Neural cell (in vitro differentiated cells): ENCODE results near the gene RNF19B. TPM values are rescaled to one million over a fixed set of nuclear protein-coding genes. Genes with fewer than 3 reads are reported as not detected.

Experiments used
- H2AFZ ChIP-seq: fragments of 200-600, 300-800 bp; sonication (generic), shearing (Covaris generic); 2 replicates; pipeline ENCODE4 v1.6.0; 2014; ENCODE audit warnings: low read depth, mild to moderate bottlenecking, antibody characterized with exemption, low read length, moderate library complexity
- H3F3A ChIP-seq: fragments of 200-600 bp; shearing (Covaris generic); 2 replicates; pipeline ENCODE4 v1.6.1; 2016; ENCODE audit warnings: mild to moderate bottlenecking, moderate library complexity, mixed read lengths, antibody characterized with exemption, low read length; ENCODE audit not compliant: insufficient read depth, poor library complexity, severe bottlenecking
- H3K27ac ChIP-seq: fragments of 200-600, 300-800 bp; sonication (generic), shearing (Covaris generic); 2 replicates; pipeline ENCODE4 v1.5.1; 2014; ENCODE audit warnings: mild to moderate bottlenecking, low read length, moderate library complexity
- H3K27me3 ChIP-seq: fragments of 300-800, 200-600 bp; sonication (generic), shearing (Covaris generic); 2 replicates; pipeline ENCODE4 v1.6.0; 2014; ENCODE audit warnings: mild to moderate bottlenecking, low read depth, low read length, moderate library complexity; ENCODE audit not compliant: insufficient read depth
- H3K36me3 ChIP-seq: fragments of 300-800, 200-600 bp; sonication (generic), shearing (Covaris generic); 2 replicates; pipeline ENCODE4 v1.5.1; 2014; ENCODE audit warnings: mild to moderate bottlenecking, antibody characterized with exemption, low read length, moderate library complexity; ENCODE audit not compliant: insufficient read depth
- H3K4me2 ChIP-seq: fragments of 300-800, 200-600 bp; sonication (generic), shearing (Covaris generic); 2 replicates; pipeline ENCODE4 v1.6.0; 2014; ENCODE audit warnings: mild to moderate bottlenecking, low read length
- H3K4me3 ChIP-seq: fragments of 300-800, 200-600 bp; sonication (generic), shearing (Covaris generic); 2 replicates; pipeline ENCODE4 v1.5.1; 2014; ENCODE audit warnings: mild to moderate bottlenecking, low read length, moderate library complexity
- H3K79me2 ChIP-seq: fragments of 200-600 bp; shearing (Covaris generic); replicated peaks from 2 replicates; pipeline ENCODE4 v1.6.0; 2014; ENCODE audit warnings: mild to moderate bottlenecking, low read length, moderate library complexity; ENCODE audit not compliant: insufficient read depth
- H3K9ac ChIP-seq: fragments of 300-800, 200-600 bp; sonication (generic), shearing (Covaris generic); 2 replicates; pipeline ENCODE4 v1.6.1; 2016; ENCODE audit warnings: mild to moderate bottlenecking, low read length, mixed read lengths
- H3K9me2 ChIP-seq: fragments of 200-600 bp; shearing (Covaris generic); 2 replicates; pipeline ENCODE4 v1.6.1; 2016; ENCODE audit warnings: mild to moderate bottlenecking, low read length, mixed read lengths; ENCODE audit not compliant: insufficient read depth
- H3K9me3 ChIP-seq: fragments of 200-600, 300-800 bp; sonication (generic), shearing (Covaris generic); 2 replicates; pipeline ENCODE4 v1.6.1; 2016; ENCODE audit warnings: mild to moderate bottlenecking, mixed run types, low read length, moderate library complexity, mixed read lengths
- H4K20me1 ChIP-seq: fragments of 200-600 bp; shearing (Covaris generic); 2 replicates; pipeline ENCODE4 v1.6.1; 2016; ENCODE audit warnings: mild to moderate bottlenecking, mixed run types; ENCODE audit not compliant: insufficient read depth
- CTCF ChIP-seq: fragments of 450-650 bp; IDR thresholded peaks from 2 replicates; pipeline ENCODE4 v1.5.1; 2014; ENCODE audit warnings: antibody characterized with exemption, mild to moderate bottlenecking, moderate library complexity; ENCODE audit not compliant: poor library complexity, severe bottlenecking
- EP300 ChIP-seq: fragments of 450-650 bp; conservative IDR thresholded peaks from 2 replicates; pipeline ENCODE4 v1.6.1; 2014; ENCODE audit warnings: antibody characterized with exemption, mild to moderate bottlenecking, moderate library complexity; ENCODE audit not compliant: poor library complexity, severe bottlenecking
- EZH2 ChIP-seq: fragments of 200-600, 300-800 bp; shearing (Covaris generic), sonication (generic); IDR thresholded peaks from 2 replicates; pipeline ENCODE4 v1.6.1; 2014; ENCODE audit warnings: antibody characterized with exemption, low read length, borderline replicate concordance, mild to moderate bottlenecking; ENCODE audit not compliant: insufficient read depth, poor library complexity, severe bottlenecking
- MXI1 ChIP-seq: fragments of 450-650 bp; conservative IDR thresholded peaks from 2 replicates; pipeline ENCODE4 v1.6.1; 2014; ENCODE audit warnings: antibody characterized with exemption, mild to moderate bottlenecking; ENCODE audit not compliant: poor library complexity, severe bottlenecking
- POLR2AphosphoS5 ChIP-seq: IDR thresholded peaks from 2 replicates; pipeline ENCODE4 v1.6.1; 2012
- RAD21 ChIP-seq: fragments of 450-650 bp; conservative IDR thresholded peaks from 2 replicates; pipeline ENCODE4 v1.6.1; 2014; ENCODE audit warnings: antibody characterized with exemption, mild to moderate bottlenecking, moderate library complexity
- REST ChIP-seq: IDR thresholded peaks from 2 replicates; pipeline ENCODE4 v1.6.1; 2012; ENCODE audit warnings: borderline replicate concordance
- SMC3 ChIP-seq: fragments of 450-650 bp; conservative IDR thresholded peaks from 2 replicates; pipeline ENCODE4 v1.6.1; 2014; ENCODE audit warnings: antibody characterized with exemption, mild to moderate bottlenecking, moderate library complexity; ENCODE audit not compliant: poor library complexity
- TAF1 ChIP-seq: IDR thresholded peaks from 2 replicates; pipeline ENCODE4 v1.6.1; 2012; ENCODE audit warnings: low read depth
- polyA plus RNA-seq: library from polyadenylated mRNA; depleted of rRNA; stranded (reverse); fragments of >200 nt; gene quantifications from 2 replicates; pipeline ENCODE4 v1.2.3, GENCODE V29; 2014

Gene RNF19B
- polyA plus RNA-seq, 1 donor from 2014 or later = 22.1 TPM

GRCh38 chr1:32898056-32898455 lies 66.6 kb downstream of the RNF19B start:
- Histone ChIP-seq H4K20me1 (no peaks in the 10 kb centered on the region), H2AFZ (no peak overlapping the region), H3K9ac (no peak overlapping the region), H3K9me3 (no peaks in the 10 kb centered on the region), H3K4me3 (no peak overlapping the region), H3K36me3 (no peaks in the 10 kb centered on the region), H3K27me3 (peaks cover 39% of the 10 kb centered on the region), H3F3A (no peaks in the 10 kb centered on the region), H3K4me2 (no peak overlapping the region), H3K79me2 (no peaks in the 10 kb centered on the region), H3K9me2 (no peaks in the 10 kb centered on the region), H3K27ac (no peak overlapping the region)
- TF ChIP-seq POLR2AphosphoS5 = no peak
- no peak for TF ChIP-seq CTCF
- TF ChIP-seq RAD21 = no peak
- TF ChIP-seq EZH2 = no peak
- no peak for TF ChIP-seq EP300
- TF ChIP-seq MXI1 = no peak
- no peak for TF ChIP-seq REST
- TF ChIP-seq SMC3 = no peak
- no peak for TF ChIP-seq TAF1

GRCh38 chr1:32897082-32898049 lies 67.2 kb downstream of the RNF19B start:
- no peak overlapping the region for H3K27ac ChIP-seq
- H3K27me3 ChIP-seq = peaks cover 40% of the 10 kb centered on the region
- no peak overlapping the region for H3K4me2 ChIP-seq
- no peaks in the 10 kb centered on the region for H3K36me3 ChIP-seq
- no peak for TF ChIP-seq CTCF
- TF ChIP-seq REST = no peak
- TF ChIP-seq SMC3 = no peak
- TF ChIP-seq MXI1 = no peak
- TF ChIP-seq RAD21 = no peak
- no peak for TF ChIP-seq EZH2
- TF ChIP-seq POLR2AphosphoS5 = no peak
- no peaks in the 10 kb centered on the region for H4K20me1 ChIP-seq
- H3K9me2 ChIP-seq = no peaks in the 10 kb centered on the region
- no peaks in the 10 kb centered on the region for H3K79me2 ChIP-seq
- H3F3A ChIP-seq = no peaks in the 10 kb centered on the region
- no peak overlapping the region for H2AFZ ChIP-seq
- H3K9me3 ChIP-seq = no peaks in the 10 kb centered on the region
- no peak overlapping the region for H3K4me3 ChIP-seq
- H3K9ac ChIP-seq = no peak overlapping the region
